ENCODE measurements around the gene P4HA2. TPM values are rescaled to one million over a fixed set of nuclear protein-coding genes. Genes with fewer than 3 reads are reported as not detected.

Gene P4HA2
- total RNA-seq, 1 donor from 2014 or later, result 26.6 TPM

DNA sequence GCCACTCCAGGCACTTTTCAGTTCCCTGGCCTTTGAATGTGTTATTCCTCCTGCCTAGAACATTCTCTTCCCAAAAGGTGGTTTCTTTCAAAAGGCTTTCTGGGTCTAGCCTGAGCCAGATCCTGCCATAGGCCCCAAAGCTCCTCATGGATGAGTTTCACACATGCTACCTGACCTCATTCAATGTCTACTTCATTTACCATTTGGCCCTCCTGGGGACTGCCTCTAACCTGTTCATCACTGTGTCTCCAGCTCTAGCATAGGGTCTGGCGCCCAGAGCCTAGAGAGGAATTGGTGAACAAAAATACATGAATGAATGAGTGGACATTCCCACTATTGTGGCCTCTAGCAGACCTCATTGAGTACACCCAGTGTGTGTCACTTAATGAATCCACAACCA, 5.4 kb upstream of the P4HA2 start:
- H3K36me3 Mint-ChIP-seq (ENCODE audit: unreplicated experiment), result peaks cover 4% of the 10 kb centered on the region
- no peak for DNase-seq
- peaks cover 3% of the 10 kb centered on the region for H3K27me3 Mint-ChIP-seq (ENCODE audit: unreplicated experiment)
- H3K4me1 Mint-ChIP-seq (ENCODE audit: low read depth, unreplicated experiment), result no peaks in the 10 kb centered on the region
- peaks cover 2% of the 10 kb centered on the region for H3K9me3 Mint-ChIP-seq (ENCODE audit: unreplicated experiment)
- TF ChIP-seq, protein P1, sequence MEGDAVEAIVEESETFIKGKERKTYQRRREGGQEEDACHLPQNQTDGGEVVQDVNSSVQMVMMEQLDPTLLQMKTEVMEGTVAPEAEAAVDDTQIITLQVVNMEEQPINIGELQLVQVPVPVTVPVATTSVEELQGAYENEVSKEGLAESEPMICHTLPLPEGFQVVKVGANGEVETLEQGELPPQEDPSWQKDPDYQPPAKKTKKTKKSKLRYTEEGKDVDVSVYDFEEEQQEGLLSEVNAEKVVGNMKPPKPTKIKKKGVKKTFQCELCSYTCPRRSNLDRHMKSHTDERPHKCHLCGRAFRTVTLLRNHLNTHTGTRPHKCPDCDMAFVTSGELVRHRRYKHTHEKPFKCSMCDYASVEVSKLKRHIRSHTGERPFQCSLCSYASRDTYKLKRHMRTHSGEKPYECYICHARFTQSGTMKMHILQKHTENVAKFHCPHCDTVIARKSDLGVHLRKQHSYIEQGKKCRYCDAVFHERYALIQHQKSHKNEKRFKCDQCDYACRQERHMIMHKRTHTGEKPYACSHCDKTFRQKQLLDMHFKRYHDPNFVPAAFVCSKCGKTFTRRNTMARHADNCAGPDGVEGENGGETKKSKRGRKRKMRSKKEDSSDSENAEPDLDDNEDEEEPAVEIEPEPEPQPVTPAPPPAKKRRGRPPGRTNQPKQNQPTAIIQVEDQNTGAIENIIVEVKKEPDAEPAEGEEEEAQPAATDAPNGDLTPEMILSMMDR (IDR thresholded peaks at IDR 0.05; ENCODE audit: partially characterized antibody, unreplicated experiment), result no peak
- no peak overlapping the region for H3K4me3 Mint-ChIP-seq (ENCODE audit: unreplicated experiment)
- H3K27ac Mint-ChIP-seq (ENCODE audit: unreplicated experiment), result no peak overlapping the region

DNA sequence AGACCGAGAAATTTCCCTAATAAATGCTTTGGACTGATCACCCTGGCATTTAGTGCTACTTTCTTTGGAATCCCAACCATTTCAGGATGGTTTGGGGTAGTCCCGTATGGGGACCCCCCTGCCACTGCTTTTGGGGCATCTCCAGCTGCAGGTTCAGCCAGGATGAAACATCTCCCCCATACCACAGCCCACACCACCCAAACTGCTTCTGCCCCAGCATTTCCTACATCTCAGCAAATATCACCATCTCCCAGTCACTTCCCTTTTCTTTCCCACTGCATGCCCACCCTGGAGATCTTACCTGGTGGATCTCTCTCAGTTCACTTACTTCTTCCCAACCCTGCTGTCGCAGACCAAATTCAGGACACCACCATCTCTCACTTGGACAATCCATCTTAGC, 4.8 kb upstream of the P4HA2 start:
- Mint-ChIP-seq H3K4me1 (ENCODE audit: low read depth, unreplicated experiment) (no peaks in the 10 kb centered on the region), H3K36me3 (ENCODE audit: unreplicated experiment) (peaks cover 4% of the 10 kb centered on the region), H3K27ac (ENCODE audit: unreplicated experiment) (no peak overlapping the region), H3K4me3 (ENCODE audit: unreplicated experiment) (no peak overlapping the region), H3K27me3 (ENCODE audit: unreplicated experiment) (peaks cover 3% of the 10 kb centered on the region), H3K9me3 (ENCODE audit: unreplicated experiment) (peaks cover 2% of the 10 kb centered on the region)
- no peak for DNase-seq
- TF ChIP-seq, protein P1 (IDR thresholded peaks at IDR 0.05; ENCODE audit: partially characterized antibody, unreplicated experiment), result no peak

DNA sequence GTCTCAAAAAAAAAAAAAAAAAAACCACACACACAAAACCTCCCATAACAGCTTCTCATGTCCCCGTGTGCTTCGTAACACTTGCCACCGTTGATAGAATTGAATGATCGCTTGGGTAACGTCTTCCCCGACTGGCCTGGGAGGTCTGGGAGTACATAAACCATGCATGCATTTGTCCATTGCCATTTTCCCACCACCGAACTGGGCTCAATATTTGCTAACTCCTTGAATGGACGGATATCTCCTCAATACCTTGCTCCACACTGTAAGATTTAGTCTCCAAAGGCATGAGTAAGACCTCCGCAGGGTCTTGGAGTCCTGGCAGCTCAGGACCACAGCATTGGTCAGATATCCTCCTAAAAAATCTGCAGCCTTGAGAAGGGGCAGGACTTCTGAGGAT, 3.2 kb upstream of the P4HA2 start:
- Mint-ChIP-seq H3K4me3 (ENCODE audit: unreplicated experiment) (no peak overlapping the region), H3K4me1 (ENCODE audit: low read depth, unreplicated experiment) (peaks cover 4% of the 10 kb centered on the region), H3K27ac (ENCODE audit: unreplicated experiment) (no peak overlapping the region), H3K27me3 (ENCODE audit: unreplicated experiment) (peaks cover 6% of the 10 kb centered on the region), H3K9me3 (ENCODE audit: unreplicated experiment) (peaks cover 2% of the 10 kb centered on the region), H3K36me3 (ENCODE audit: unreplicated experiment) (peaks cover 4% of the 10 kb centered on the region)
- DNase-seq, result no peak
- TF ChIP-seq, protein P1 (IDR thresholded peaks at IDR 0.05; ENCODE audit: partially characterized antibody, unreplicated experiment), result no peak

DNA sequence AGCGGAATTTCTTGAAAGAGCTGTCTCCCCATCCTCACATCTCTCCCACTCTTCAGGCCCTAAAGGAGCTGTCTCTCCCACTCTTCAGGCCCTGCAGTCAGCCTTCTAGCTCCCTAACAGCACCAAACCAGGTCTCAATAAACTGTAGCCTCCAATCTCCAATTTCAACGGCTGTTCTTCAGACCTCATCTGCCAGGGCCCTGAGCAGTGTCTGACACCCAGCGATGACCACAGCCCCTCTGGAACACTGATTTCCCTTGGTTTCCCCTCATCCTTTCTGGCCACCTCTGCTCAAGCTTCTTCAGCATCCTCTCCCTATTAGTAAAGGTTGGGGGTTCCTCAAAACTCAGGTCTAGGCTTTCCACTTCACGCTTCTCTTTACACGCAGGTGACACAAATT, 1.6 kb upstream of the P4HA2 start:
- H3K36me3 Mint-ChIP-seq (ENCODE audit: unreplicated experiment), result peaks cover 4% of the 10 kb centered on the region
- H3K27ac Mint-ChIP-seq (ENCODE audit: unreplicated experiment), result no peak overlapping the region
- TF ChIP-seq, protein P1 (IDR thresholded peaks at IDR 0.05; ENCODE audit: partially characterized antibody, unreplicated experiment), result no peak
- H3K27me3 Mint-ChIP-seq (ENCODE audit: unreplicated experiment), result peaks cover 4% of the 10 kb centered on the region
- peaks cover 2% of the 10 kb centered on the region for H3K9me3 Mint-ChIP-seq (ENCODE audit: unreplicated experiment)
- no peak for DNase-seq
- peaks cover 6% of the 10 kb centered on the region for H3K4me1 Mint-ChIP-seq (ENCODE audit: low read depth, unreplicated experiment)
- H3K4me3 Mint-ChIP-seq (ENCODE audit: unreplicated experiment), result peak overlapping the region; percentile 36

DNA sequence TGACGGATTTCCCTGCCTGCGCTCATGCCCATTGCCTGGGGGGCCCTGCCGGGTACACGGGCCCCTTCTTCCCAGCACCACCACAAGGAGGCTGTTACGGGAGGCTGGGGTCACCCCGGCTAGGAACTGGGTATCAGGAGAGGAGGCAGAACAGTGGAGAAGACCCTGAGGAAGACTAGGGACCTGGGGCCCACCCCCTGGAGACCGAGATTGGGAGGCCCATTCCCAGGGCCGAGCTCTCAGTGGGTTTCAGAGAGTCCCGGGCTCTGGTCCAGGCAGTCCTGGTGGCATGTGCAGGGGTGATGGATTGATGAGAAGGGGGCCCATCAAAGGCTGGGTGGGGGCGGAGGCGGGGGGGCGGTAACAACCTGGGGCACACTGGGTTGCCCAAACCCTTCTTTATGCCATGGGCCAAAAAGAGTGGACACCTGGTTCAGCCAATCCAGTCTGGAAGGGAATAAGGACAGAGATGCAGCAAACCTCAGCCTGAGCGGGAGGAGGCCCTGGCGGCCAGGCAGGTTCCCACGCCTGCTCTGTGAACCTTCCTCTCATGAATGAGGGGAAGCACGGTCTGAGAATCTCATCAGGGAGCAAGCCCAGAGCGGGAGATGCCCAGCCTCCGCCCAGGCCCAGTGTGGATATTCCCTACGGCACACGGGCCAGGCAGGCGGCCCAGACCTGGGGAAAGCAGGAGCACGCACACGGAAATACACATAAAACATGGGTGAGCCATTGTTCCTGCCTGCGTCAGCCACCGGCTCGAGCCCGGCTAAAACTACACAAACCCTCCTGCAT, 785 bp upstream of the P4HA2 start:
- H3K4me1 Mint-ChIP-seq (ENCODE audit: low read depth, unreplicated experiment), result peaks cover 6% of the 10 kb centered on the region
- peak overlapping the region; percentile 35 for H3K4me3 Mint-ChIP-seq (ENCODE audit: unreplicated experiment)
- DNase-seq, result no peak
- peaks cover 4% of the 10 kb centered on the region for H3K36me3 Mint-ChIP-seq (ENCODE audit: unreplicated experiment)
- no peak overlapping the region for H3K27ac Mint-ChIP-seq (ENCODE audit: unreplicated experiment)
- H3K9me3 Mint-ChIP-seq (ENCODE audit: unreplicated experiment), result peaks cover 2% of the 10 kb centered on the region
- TF ChIP-seq, protein P1 (IDR thresholded peaks at IDR 0.05; ENCODE audit: partially characterized antibody, unreplicated experiment), result no peak
- peaks cover 4% of the 10 kb centered on the region for H3K27me3 Mint-ChIP-seq (ENCODE audit: unreplicated experiment)
